GM19438 (cell line): ENCODE measurements around the gene FGF19.

Experiments used
- ATAC-seq: cut with Tn5 transposase; IDR thresholded peaks from one replicate; pipeline ENCODE4 v1.9.1; 2021; ENCODE audit warnings: low read depth; ENCODE audit not compliant: unreplicated experiment

The FGF19 gene

DNA sequence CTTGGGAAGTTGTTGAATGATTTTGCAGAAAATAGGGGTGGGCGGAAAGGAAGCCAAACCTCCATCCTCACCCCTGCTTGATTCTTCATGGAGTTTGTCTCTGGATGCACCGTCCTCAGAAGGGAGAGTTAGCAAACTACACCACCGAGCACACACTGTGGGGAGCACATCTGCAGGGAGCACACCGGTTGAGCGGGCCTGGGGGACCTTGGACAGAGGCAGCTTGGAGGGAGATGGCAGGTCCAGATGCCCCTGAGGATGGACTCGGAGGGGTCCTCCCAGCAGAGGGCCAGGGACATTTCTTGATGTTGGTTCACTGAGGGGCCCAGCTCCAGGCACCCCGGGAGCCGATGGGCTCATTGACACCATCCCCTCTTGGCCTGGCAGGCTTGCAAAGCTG is 15.1 kb upstream of the FGF19 start:
- ATAC-seq, result no peak

DNA sequence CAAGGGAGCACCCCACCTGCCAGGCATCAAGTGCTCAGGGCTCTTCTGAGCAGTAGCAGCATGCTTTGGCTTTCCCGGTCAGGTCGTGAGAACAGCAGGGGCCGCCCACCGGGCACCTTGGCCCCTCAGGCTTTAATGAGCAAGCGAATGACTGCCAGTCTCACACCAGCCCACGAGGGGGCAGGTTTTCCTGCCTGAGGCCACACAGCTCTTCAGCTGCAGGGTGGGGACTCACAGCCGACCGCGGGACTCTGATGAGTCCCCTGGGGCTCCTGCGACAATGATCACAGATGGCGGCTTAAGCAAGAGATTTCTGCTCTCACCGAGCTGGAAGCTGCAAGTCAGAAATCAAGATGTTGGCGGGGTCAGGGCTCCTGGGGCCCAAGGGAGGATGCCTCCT is 14.3 kb upstream of the FGF19 start:
- no peak for ATAC-seq

DNA sequence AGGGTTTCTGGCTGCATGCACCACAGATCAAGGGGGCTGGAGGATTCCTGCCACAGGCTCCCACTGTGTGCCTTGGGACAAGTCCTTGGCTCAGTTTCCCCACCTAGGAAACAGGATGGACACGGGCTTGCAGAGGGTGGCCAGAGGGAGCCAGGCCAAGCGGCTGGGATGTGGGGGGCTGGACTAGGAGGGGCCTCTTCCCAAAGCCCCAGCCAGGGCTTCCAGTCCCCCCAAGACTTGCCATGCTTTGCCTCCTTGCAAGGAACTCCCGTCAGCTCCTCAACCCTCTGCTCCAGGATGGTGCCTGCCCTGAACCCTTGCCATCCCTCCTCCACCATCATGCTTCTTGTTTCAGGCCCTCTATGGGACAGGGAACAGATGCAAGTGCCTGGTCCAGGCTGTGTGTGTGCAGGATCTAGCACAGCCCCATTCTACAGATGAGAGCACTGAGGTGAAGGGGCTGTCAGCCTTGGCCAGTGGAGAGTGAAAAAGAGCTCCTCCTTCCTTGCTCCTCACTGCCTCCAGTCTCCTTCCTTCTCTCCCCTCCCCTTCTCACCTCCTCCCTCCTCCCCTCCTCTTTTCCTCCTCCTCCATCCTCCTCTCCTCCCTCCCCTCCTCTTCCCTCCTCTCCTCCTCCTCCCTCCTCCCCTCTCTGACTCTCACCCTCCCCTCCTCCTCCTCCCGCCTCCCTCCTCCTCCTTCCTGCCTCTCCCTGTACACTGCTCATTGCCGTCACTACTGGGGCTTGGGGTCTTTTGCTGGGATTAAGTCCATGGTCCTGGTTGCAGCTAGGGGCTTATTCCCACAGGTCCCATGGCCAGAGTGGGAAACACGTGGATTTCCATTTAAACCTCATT is 13.3 kb upstream of the FGF19 start:
- ATAC-seq, result no peak

DNA sequence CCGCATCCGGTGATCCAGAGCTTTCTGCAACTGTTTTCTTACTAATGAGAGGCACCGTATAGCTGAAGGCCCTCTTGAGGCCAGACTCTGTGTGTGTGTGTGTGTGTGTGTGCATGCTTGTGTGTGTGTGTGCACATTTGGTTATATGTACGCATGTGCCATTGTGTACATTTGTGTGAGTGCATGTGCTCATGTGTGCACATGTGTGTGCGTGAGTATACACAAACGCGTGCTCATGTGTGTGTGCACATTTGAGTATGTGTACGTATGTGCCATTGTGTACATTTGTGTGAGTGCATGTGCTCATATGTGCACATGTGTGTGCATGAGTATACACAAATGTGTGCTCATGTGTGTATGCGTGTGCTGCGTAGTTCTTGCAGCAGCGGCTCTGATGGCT is 12.3 kb upstream of the FGF19 start:
- ATAC-seq, result no peak

DNA sequence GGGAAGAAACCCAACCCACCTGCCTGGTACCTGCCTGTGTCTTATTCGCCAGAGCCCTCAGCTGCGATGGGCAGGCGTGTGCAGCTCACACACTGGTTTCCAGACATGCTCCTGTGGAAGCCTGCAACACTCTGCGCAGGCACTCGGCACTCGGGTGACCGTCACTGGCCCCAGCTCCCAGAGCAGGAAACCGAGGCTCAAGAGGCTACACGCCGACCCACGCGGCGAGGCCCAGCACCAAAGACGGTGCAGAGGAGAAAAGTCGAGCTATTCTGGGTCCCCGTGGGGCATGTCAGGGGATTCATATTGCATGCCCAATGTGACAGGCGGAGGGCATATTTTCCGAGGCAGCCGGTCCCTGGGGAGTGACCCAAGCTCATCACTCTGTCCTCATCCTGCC is 11.6 kb upstream of the FGF19 start:
- no peak for ATAC-seq

DNA sequence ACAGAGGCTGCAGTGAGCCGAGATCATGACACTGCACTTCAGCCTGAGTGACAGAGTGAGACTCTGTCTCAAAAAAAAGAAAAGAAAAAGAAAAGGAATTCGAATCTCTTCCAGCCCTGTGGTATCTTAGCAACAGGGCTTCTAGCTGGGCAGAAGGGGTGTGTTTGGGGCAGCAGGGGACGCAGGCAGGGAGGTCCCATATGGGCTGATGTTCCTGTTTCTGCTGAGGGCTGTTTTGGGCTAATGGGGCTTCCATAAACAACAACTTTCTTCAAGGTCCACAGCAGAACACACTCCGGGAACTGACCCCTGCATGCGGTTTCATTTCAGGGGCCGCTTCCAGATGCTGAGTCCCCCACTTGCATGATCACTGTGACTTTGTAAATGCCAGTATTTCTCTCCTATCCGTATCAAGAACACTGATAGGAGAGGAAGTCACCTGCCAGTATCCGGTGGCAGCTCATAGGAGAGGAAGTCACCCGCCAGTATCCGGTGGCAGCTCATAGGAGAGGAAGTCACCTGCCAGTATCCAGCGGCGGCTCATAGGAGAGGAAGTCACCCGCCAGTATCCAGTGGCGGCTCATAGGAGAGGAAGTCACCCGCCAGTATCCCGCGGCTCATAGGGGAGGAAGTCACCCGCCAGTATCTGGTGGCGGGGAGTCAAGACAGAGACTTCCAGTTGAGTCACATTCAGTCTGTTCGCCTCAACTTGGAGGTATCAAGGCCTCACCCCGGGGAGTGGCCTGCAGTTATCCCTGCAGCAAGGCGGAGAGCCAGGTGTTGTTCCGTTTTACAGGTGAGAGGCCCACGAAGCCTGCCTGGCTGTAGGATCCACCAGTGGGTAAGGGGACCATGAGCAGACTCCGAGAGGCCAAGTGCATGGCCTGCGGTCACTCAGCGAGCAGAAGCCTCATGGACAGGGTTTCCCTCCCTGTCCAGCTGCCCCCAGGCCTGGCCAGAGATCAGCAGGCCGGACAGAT is 8.3 kb upstream of the FGF19 start:
- ATAC-seq, result no peak

DNA sequence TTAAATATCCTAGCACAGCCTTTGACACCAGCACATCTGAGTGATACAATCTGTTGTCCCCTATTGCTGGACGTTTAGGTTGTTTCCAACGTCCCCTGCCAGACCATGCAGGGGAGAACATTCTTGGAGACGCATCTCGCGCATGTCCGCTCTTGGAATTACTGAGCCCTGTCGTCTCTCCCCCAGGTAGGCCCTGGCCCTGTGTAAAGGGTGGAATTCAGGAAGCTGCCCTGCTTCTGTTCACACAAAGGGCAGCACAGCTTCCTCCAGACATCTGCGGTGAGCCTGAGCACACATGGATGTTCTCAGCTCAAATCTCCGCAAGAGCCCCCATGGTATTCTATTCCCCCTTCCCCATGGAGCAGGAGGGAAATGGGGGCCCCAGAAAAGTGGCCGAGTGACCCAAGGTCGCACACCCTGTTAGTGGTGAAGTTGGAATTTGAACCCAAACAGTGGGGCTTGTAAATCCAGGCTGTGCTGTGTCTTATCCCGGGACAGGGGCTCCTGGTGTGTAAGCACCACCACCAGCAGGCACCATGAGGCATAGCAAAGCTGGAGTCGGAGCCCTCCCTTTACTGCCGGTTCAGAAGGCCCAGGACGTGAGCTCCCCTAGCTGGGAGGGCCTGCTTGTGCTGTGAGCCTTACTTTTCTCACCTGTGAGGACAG is 5.0 kb upstream of the FGF19 start:
- no peak for ATAC-seq

DNA sequence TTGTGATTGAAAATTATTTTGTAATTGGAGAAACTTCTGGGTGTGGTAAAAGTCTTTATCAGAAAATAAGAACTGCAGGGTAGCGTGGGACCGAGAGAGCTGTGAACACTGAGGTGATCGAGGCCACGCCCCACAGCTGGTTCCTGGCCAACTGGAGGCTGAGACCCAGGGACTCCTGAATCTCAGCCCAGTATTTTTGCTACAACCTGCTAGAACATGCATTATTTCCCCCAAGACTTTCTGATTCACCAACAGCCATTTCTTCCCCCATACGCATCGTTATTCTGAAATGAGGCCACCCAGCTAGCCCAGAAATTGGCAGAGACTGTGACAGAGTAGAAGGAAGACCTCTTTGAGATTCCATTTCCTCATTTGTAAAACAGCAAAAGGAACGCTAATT is 3.4 kb upstream of the FGF19 start:
- ATAC-seq, result no peak

DNA sequence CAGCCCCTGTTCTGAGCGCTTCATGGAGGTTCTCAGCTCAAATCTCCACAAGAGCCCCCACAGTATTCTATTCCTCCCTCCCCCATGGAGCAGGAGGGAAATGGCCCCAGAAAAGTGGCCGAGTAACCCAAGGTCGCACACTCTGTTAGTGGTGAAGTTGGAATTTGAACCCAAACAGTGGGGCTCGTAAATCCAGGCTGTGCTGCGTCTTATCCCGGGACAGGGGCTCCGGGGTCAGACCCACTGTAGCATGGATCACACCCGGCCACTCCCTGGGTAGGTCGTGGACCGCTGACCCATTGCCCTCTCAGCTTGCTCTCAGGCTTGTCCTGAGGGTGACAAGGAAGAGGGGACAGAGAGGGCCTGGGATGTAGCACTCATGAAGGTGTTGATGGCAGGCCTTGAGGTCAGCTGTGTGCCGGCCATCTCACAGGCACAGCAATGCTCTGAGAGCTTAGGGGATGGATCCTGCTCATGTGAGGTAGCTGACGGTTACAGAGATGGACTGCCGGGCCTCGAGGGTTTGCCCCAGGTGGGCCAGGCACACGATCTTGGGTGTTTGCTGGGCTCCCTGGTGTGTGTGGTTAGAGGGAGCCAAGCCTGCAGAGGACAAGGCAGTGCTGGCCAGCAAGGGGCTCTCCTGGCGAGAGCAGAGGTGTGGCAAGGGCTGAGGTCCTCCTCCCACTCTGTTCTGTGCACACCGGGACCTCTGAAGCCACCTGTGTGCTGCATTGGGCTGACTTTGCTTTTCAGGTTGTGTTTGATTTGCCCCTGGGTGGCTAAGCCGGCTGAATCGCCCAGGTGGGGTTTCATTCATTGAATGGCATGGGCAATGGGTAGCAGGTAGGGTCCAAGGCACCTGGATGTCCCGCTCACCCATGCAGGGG is 2.3 kb upstream of the FGF19 start:
- no peak for ATAC-seq

DNA sequence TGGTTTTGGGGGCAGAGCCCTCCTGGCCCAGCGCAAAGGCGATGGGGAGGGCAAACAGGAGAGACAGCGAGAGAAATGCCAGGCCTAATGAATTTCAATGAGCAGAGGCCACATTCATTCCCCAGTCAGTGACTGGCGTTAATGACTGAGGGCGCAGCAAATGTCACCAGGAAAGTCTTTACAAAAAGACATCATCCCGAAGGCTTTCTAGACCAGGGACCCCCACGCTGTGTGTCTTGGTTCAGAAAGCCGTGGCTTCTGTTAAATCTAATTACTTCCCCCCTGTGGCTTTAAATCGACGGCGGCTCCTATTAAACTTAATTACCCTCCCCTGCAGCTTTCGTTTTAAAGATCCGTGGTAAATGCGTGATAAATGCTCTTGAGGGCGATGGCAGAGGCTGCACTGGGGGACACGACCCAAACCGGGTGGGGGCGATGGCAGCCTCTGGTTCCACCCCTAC is 1.6 kb upstream of the FGF19 start:
- ATAC-seq, result no peak

DNA sequence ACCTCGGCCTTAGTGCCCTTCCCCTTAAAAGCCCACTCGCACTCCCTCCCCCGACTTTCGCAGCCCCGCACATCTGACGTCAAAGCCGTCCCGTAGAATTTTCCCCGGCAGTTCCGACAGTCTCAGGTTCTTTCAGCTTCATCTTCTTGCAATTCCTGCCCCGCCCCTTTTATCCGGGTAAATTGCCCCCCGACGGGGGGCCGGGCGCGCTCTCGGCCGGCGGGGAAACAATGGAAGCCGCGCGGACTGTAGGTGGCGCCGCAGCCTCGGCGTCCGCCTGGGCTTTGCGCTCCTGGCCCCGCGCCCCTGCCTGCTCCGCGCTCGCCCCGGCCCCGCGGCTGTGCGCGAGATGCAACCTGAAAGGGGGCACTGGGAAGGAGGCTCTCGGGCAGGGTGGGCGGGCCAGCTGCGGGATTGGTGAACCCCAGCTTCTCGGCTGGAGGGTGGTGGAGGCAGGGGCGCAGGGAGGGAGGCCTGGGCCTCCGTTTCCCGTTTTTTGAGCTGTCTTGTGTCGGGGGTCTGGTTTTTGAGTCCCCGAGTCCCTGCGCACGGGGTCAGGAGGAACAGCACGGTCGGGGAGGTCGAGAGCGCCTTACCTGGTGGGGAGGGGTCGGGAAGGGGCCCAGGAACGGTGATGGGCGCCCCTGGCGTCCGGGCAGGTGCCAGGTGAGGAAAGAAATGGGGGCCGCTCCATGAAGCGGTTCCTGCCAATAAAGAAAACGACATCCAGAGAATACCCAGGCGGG is 859 bp upstream of the FGF19 start:
- ATAC-seq, result no peak

DNA sequence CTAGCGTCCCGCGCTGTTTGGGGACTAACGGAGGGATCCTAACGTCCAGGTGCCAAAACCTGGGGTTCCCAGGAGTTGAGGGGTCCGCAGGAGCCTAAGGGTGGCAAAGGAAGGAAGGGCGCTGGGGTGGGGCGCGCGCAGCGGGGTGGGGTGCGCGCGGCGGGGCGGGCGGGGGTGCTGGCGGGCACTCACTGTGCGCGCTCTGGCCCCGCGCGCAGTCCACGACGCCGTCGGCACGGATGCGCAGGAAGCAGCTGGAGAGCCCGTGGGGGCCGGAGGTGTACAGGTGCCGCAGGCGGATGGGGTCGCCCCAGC is 412 bp downstream of the FGF19 start:
- no peak for ATAC-seq

DNA sequence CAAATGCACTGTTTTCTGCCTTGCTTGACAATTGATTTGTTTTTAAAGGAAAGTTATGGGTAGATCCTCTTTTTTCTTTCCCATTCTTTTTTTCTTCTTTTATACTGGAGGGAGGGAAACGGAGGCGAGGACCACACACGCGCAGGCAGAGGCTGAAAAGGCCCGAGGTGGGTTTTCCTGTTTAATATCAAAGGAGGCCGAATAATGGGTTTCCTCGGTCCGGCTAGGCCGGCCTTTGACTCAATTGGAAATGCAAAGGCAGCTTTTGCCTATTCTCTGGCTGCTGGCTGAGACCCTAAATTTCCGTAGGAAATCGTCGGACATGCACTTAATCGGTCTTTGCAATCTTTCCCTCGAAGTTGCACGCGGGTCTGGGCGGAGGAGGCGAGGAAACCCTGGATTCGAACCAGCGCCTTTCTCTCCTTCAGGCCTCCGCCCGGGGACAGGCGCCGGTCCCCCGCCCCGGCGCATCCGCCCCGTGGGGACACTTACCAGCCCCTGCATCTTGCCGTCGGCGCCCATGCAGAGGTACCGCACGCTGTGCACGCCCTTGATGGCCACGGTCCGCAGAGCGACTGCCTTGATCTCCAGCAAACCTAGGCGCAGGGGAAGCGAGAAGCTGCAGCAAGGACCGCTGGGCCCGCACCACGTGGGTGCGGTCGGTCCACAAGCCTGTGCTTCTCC is 911 bp downstream of the FGF19 start:
- ATAC-seq, result no peak

DNA sequence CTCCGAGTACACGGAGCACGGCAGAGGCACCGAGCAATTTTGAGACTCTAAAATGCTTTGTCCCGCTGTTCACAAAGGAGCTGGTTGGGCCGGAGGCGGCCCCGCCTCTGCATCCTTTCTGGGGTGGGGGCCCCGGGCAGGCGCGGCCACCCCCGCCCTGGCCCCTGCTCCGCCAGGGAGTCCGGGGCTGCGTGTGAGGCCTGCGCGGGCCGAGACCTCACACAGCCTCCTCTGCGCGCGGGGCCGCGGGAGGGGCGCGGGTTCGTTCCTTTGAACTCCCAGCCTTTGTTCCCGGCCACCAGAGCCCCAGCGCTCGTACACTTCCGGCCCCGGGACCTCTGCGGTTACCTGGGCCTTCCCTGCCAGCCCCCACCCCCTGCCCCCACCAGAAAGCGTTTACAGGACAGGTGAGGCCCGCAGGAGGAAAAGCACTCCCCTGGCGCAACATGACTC is 1.6 kb downstream of the FGF19 start:
- no peak for ATAC-seq

DNA sequence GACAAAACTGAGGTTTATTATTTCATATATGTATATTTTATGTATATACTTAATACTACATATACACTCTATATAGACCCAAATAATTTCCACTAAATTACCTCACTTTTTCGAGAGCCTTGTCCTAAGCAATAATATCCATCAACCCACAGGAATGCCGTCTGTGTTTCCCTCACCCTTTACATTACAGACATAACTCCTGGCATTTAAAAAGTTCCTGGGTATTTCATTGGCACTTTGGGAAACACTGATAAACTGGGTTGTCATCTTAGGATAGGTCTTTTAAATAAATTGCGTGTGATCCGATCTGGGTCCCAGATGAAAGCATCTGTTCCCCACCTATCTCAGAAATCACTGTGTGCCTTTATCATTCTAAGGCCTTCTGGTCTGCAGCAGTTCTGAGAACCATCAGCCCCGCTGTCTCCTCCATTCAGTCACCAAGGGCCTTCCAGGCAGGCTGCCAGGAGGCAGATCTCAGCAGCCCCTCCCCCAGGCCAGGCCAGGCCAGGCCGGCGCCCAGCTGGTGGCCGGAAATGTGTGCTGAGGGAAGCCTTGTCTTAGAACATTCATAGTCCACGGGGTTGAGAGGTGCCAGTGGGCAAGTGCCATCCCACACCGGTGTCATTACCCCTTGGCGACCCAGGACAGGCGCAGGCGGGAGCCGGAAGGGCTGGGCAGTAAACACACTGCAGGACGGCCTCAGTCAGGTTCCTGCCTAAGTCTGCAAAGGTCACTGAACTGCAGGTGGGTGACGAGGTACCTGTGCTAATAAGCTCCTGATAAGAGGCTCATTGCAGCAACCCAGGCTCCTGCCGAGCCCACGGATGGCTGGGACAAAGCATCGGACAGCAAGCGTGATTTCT is 3.3 kb downstream of the FGF19 start:
- ATAC-seq, result no peak

DNA sequence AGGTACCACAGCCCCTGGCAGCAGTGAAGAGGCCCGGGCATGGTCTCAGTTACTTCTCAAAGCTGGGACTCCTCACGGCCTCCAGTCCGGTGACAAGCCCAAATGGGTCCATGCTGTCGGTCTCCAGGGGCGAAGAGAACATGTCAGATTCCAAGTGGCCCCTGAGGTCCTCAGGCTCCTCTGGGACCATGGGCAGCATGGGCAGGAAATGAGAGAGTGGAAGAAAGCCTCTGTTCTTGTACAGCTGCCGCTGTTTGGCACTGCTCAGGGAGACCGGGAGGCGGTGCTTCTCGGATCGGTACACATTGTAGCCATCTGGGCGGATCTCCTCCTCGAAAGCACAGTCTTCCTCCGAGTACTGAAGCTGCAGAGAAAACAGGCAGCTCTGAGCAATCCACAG is 4.6 kb downstream of the FGF19 start:
- no peak for ATAC-seq

DNA sequence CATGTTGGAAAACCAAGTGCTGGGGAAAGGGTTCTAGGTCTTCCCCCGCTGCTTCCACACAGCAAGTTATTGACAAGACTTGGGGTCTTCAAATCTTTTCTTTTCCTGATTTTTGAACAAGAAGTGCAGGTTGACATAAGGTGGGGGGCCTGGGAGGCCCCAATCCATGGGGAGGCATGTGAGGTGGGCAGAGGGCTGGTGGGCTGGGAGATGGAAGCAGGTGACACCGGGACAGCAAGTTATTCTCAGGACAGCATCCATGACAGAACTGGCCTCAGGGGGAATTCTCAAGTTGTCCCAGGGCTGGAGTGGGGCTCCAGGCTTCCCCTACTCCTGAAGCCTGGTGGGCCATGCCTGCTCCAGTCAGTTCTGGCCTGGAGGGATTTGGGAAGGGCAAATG is 5.5 kb downstream of the FGF19 start:
- ATAC-seq, result no peak

DNA sequence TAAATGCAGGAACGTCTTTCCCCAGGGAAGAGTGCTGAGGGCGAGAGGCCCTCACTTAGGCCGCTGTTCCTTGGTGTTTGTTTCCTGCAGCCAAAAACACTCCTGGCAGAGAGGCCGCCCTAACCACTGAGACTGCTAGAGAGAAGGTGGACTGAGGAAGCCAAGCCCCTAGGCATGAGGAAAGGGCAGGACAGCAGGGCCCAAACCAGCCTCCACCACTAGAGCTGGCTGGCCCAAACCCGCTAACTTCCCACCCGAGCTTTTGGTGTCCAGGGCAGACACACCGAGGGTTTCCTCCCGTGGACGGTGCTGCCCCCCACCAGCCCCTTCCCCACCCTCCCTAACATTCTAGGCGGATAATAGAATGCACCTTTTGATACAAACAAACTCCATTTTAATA is 6.0 kb downstream of the FGF19 start:
- ATAC-seq, result no peak
